Measurements from ENCODE around the gene PRKAR1B. TPM values are rescaled to one million over a fixed set of nuclear protein-coding genes. Genes with fewer than 3 reads are reported as not detected.

Gene PRKAR1B
- total RNA-seq, 1 experiment from 2014 or later, result 8.2 TPM

DNA sequence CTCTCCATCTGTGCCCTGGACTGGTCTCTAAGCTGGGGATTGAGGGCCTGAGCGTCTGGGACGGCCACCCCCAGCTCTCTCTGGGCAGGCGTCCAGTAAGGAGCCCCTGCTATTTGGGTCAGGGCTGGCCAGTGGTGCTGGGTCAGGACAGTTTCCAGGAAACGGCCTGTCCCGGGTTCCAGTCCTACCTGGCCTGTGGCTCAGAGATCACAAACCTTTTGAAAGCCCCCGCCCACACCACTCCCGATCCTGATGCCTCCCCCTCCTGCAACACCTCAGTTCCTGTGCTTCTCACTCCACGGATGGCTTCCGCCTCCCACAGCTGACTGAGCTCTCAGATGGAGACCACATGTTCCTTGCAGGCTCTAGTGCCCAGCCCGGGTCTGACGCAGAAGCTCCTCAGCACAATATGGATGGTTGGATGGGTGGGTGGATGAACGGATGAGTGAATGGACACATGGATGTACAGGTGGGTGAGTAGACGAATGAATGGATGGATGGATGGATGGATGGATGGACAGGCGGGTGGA, 115.7 kb downstream of the PRKAR1B start:
- DNase-seq (ENCODE audit: low read depth, low spot score), result no peak
- in situ Hi-C loops (cut with HindIII; ENCODE audit: low pct_unique_long_range_greater_than_20kb, low sequenced_read_pairs), result no loop called here

DNA sequence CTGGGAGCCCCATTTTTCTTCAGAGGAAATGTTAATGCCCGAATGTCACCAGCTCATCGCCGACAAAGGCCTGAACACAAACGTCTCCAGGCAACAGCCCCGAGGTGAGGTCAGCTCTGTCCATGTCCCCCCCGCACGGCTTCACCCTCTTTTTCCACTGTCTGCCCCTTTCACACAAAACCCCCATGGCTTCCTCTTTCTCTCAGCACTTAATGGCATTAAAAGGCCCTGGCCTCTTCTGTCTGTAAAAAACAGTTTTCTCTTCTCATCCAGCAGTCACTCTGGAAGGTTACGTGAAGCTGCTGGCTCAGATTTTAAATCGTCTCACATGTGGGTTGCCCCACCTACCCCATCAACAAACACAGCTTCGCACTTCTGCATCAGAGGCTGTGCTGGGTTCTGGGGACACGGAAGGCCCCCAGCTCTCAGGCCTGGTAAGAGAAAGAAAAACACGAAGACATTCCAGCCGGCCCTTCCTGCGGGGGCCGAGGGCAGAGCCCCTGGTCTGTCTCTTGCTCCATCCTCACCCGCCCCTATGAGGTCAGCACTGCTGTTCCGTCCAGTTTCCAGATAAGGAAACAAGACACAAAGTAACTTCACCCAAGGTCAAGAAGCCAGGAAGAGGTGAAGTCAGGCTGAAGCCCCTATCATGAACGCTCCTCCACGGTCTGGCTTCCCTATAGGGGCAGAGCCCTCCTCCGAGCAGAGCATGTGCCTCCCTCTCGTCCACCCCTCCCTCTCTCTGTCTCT, 116.4 kb downstream of the PRKAR1B start:
- no peak for DNase-seq (ENCODE audit: low read depth, low spot score)
- in situ Hi-C loops (cut with HindIII; ENCODE audit: low pct_unique_long_range_greater_than_20kb, low sequenced_read_pairs), result no loop called here

GRCh38 chr7:610141-610530, 116.9 kb downstream of the PRKAR1B start:
- no peak for DNase-seq (ENCODE audit: low read depth, low spot score)
- in situ Hi-C loops (cut with HindIII; ENCODE audit: low pct_unique_long_range_greater_than_20kb, low sequenced_read_pairs), result no loop called here

- in situ Hi-C loops (cut with HindIII; ENCODE audit: low pct_unique_long_range_greater_than_20kb, low sequenced_read_pairs), result no loop called here
- DNase-seq (ENCODE audit: low read depth, low spot score), result no peak
Observed at GRCh38 chr7:609365-609764, 117.7 kb downstream of the PRKAR1B start.

- in situ Hi-C loops (cut with HindIII; ENCODE audit: low pct_unique_long_range_greater_than_20kb, low sequenced_read_pairs), result no loop called here
- no peak for DNase-seq (ENCODE audit: low read depth, low spot score)
Observed at GRCh38 chr7:608954-609353, 118.1 kb downstream of the PRKAR1B start.

DNA sequence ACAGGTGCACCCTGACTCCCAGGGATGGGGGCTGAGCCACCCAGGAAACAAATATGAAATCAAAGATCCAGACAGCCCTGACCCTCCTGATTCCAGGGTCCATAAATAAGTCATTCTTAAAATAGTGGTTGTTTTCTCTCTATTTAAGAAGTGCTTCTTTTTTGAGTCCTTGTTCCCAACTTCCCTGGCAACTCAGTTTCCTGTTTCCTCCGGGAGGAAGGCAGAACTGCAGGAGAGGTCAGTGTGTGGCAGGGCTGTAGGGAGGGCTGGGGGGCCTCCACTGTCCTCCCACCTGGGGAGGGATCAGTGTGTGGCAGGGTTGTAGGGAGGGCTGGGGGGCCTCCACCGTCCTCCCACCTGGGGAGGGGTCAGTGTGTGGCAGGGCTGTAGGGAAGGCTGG, 118.7 kb downstream of the PRKAR1B start:
- in situ Hi-C loops (cut with HindIII; ENCODE audit: low pct_unique_long_range_greater_than_20kb, low sequenced_read_pairs), result no loop called here

GRCh38 chr7:607938-608337, 119.1 kb downstream of the PRKAR1B start:
- in situ Hi-C loops (cut with HindIII; ENCODE audit: low pct_unique_long_range_greater_than_20kb, low sequenced_read_pairs), result no loop called here
- no peak for DNase-seq (ENCODE audit: low read depth, low spot score)

More for the DNA sequence above, 118.7 kb downstream of the PRKAR1B start:
- DNase-seq (ENCODE audit: low read depth, low spot score), result no peak

GRCh38 chr7:605661-606450, 121.2 kb downstream of the PRKAR1B start:
- in situ Hi-C loops (cut with HindIII; ENCODE audit: low pct_unique_long_range_greater_than_20kb, low sequenced_read_pairs), result no loop called here
- no peak for DNase-seq (ENCODE audit: low read depth, low spot score)

DNA sequence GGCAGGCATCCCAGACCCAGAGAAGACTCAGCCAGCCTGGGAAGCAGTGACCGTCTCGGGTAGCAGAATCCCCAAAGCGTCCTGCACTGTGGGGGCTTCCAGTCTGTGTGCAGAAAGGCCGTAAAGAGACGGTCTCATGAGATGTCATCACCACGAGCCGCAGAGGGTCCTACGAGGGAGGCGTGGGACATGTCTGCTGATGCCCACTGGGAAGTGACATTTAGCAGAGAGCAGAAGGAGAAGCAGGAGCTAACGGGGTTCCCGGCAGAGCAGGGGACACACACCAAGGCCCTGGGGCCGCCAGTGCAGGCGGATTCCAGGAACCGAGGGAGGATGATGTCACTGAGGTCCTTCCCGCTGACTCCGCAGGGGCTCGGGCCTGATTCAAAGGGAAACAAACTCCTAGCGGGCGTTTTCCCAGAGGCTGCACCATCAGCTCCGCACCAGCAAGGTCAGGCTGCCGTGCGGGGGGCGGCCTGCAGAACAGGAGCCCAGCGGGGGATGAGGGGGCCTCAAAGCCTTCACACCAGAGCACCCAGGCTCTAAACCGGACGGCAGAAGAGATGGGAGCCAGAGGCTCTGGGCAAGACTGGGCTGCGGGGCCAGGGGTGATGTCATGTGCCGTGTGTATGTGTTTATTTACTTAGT, 122.1 kb downstream of the PRKAR1B start:
- no peak for DNase-seq (ENCODE audit: low read depth, low spot score)

DNA sequence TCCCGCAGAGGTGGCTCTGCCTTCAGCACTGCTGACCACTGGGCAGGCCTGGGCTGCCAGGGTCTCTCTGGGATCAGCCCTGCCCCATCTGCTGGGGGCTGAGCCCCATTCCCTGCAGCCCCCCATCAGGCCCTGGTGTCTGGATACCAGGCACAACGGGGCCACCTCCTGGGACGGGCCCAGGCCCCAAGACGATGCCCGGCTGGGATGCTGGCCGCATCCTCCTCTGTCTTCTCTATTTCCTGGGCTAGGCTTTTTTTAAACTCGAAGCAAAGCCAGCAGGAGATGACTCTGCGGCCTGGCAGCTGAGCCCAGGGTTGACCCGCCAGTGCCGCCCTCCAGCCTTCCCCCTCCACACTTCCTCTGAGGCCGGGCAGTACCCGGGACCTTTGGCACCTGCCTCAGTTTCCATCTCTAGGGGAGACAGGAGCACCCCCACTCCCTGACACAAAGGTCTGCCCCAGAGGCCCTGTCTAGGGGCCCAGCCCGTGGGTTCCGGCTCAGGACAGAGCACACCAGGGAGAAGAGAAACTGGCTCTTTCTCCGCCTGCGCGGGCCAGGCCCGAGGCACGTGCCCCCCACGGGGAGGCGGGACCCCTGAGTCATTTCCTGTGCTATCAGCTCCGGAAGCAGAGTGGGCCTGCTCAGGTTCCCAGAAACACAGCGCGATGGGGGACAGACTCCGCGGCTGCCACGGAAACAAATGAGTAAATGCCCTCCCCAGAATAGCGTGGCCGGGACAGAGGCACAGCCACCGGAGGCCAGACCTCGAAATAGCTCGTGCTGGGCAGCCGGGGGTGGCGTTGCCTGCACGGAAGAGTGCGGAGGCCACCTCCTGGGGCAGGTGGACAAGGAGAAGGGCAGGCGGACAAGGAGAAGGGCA, 122.8 kb downstream of the PRKAR1B start:
- DNase-seq (ENCODE audit: low read depth, low spot score), result no peak
- in situ Hi-C loops (cut with HindIII; ENCODE audit: low pct_unique_long_range_greater_than_20kb, low sequenced_read_pairs), result no loop called here

More for the DNA sequence above, 122.1 kb downstream of the PRKAR1B start:
- in situ Hi-C loops (cut with HindIII; ENCODE audit: low pct_unique_long_range_greater_than_20kb, low sequenced_read_pairs), result no loop called here

GRCh38 chr7:603152-603951, 123.7 kb downstream of the PRKAR1B start:
- in situ Hi-C loops (cut with HindIII; ENCODE audit: low pct_unique_long_range_greater_than_20kb, low sequenced_read_pairs), result no loop called here
- no peak for DNase-seq (ENCODE audit: low read depth, low spot score)

DNA sequence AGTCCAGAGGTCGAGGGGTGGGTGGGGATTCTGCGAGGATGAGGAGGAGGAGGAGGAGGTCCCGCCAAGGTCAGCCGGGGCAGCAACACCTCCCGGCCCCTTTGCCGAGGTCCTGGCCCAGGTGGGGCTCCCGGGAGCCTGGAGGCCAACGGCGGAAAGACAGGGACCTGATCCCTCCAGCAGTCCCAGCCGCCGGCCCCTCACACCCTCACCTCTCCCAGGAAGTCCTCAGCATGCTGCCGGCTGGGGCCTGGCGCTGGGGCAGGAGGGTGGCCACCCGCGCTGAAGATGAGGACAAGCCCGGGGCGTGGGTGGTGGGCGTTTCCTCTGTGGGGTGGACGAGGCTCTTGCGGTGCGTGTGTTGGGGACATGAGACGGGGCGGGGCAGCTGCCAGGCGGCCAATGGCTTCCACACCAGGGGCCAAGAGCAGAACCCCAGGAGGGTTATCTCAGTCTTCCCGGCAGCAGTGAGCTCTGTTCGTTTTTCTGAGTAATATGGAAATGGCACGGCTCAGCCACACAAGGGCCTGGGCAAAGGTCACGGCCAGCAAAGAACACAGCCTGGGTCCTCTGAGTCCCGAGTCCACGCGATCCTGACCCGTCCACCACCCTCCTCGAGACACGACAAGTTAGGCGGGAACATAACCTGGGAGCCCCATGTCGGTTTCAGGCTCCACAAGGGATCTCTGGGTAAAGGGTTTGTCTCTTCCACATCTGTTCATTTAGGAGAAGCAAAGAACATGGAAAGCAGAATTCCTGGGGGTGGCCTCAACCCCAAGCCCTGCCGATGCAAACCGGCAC, 124.5 kb downstream of the PRKAR1B start:
- DNase-seq (ENCODE audit: low read depth, low spot score), result no peak
- in situ Hi-C loops (cut with HindIII; ENCODE audit: low pct_unique_long_range_greater_than_20kb, low sequenced_read_pairs), result no loop called here

DNA sequence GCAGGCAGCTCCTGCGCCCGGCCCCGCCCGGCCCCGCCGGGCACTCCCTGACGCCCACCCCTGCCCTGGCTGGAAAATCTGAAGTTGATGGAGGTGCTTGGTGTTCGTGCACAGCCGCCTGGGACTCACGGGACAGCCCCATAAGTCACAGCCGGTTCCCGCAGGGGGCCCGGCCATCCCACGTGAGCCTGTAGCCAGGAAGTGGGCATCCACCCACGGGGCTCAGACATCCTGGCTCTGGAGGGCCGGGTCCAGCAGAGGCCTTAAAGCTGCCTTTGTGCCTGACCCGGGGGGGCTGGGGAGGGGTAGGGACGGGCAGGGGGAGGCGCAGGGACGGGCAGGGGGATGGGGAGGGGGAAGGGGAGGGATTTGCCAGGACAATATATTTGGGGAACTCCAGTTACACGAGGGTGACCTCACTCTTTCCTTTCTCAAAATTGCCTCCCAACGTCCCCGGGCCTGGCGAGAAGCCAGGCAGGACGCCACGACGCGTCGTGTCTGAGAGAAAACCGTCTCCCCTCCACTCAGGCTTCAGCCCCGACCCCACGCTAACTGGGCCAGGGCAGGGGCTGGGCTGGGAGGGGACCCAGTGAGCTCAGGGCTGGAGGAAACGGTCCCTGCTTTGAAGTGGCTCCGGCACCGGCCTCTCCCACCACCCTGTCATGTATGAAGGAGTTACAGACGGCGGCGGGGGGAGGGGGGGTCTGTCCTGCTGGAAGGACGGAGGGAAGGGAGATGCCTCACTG, 125.3 kb downstream of the PRKAR1B start:
- peak; percentile 36 for DNase-seq (ENCODE audit: low read depth, low spot score)
- in situ Hi-C loops (cut with HindIII; ENCODE audit: low pct_unique_long_range_greater_than_20kb, low sequenced_read_pairs), result no loop called here

- no peak for DNase-seq (ENCODE audit: low read depth, low spot score)
- in situ Hi-C loops (cut with HindIII; ENCODE audit: low pct_unique_long_range_greater_than_20kb, low sequenced_read_pairs), result no loop called here
Observed at GRCh38 chr7:601036-601594, 126.0 kb downstream of the PRKAR1B start.

Data from SK-MEL-5 (cell line).